K562 (cell line): ENCODE data around the gene HYOU1. TPM values are rescaled to one million over a fixed set of nuclear protein-coding genes. Genes with fewer than 3 reads are reported as not detected.
A peak's percentile ranks its signal among the peaks of the same experiment; 100 is the strongest.

Source experiments
- ATAC-seq: fragments of 200-7000 bp; cut with Tn5 transposase; 3 replicates; pipeline ENCODE4 v1.9.1; 2020; ENCODE audit warnings: moderate library complexity
- BruUV-seq: library from RNA; stranded (reverse); fragments of 400-500 nt; replicated peaks from 2 replicates; lab custom pipeline; 2021; lab: Mats Ljungman, UMichigan
- CTCF ChIA-PET: fragments of 300-600 bp; formaldehyde crosslinking; extraction: SDS; loops from one replicate; lab custom pipeline; 2021; ENCODE audit warnings: low intra/inter-chr PET ratio; lab: Yijun Ruan, JAX
- POLR2A ChIA-PET: fragments of 300-600, 350-650 bp; sonication (Branson Sonifier 250); formaldehyde crosslinking; extraction: SDS; loops from one replicate; lab custom pipeline; 2021; ENCODE audit warnings: antibody characterized with exemption, inconsistent platforms; lab: Yijun Ruan, JAX
- DNase-seq, 4 experiments: peaks; one replicate each; pipeline versions ENCODE4 v3.0.0 to v3.0.0-alpha.2; 2011 to 2018; ENCODE audit warnings: low spot score in 3 of 4, mixed read lengths in 3 of 4; ENCODE audit errors: extremely low read depth in 1 of 4
- FAIRE-seq: peaks from 2 replicates; lab custom pipeline; 2011; peaks lifted over from hg19 to GRCh38; lab: Jason Lieb, UNC
- H2AFZ ChIP-seq: 2 replicates; pipeline ENCODE4 v1.6.0; 2011; ENCODE audit warnings: low read depth, low read length, control low read depth, inconsistent platforms
- H3K27ac ChIP-seq: fragments of 200-600 bp; 3 replicates; pipeline ENCODE4 v1.8.0; 2011; ENCODE audit warnings: low read depth, mild to moderate bottlenecking, control low read depth, inconsistent platforms, low read length, moderate library complexity, mixed read lengths; ENCODE audit errors: extremely low read depth
- H3K27me3 ChIP-seq, 2 experiments: fragments of 300-600 bp in 1 of 2; 2 replicates in 1 of 2; 3 replicates in 1 of 2; pipeline versions ENCODE4 v1.6.0 to v1.8.0; 2011; ENCODE audit warnings: inconsistent platforms in 2 of 2, low read length in 2 of 2, mild to moderate bottlenecking in 1 of 2, mixed read lengths in 1 of 2, moderate library complexity in 1 of 2; ENCODE audit not compliant: control insufficient read depth in 2 of 2, insufficient read depth in 2 of 2
- H3K36me3 ChIP-seq: fragments of 300-600 bp; 3 replicates; pipeline ENCODE4 v1.8.0; 2011; ENCODE audit warnings: mild to moderate bottlenecking, low read length, inconsistent platforms; ENCODE audit not compliant: control insufficient read depth, insufficient read depth
- H3K4me1 ChIP-seq, 2 experiments: fragments of 200-600 bp in 1 of 2; replicated peaks in 1 of 2; 2 replicates in 1 of 2; 3 replicates in 1 of 2; pipeline versions ENCODE4 v1.5.1 to v1.8.0; 2011; ENCODE audit warnings: inconsistent platforms in 2 of 2, low read length in 2 of 2, mild to moderate bottlenecking in 1 of 2, mixed read lengths in 1 of 2, moderate library complexity in 1 of 2; ENCODE audit not compliant: control insufficient read depth in 2 of 2, insufficient read depth in 2 of 2
- H3K4me2 ChIP-seq: 2 replicates; pipeline ENCODE4 v1.6.1; 2011; ENCODE audit warnings: low read length, control low read depth, inconsistent platforms, mixed read lengths; ENCODE audit not compliant: insufficient read depth
- H3K4me3 ChIP-seq: fragments of 200-600 bp; sonication (generic), shearing (Covaris generic); 2 replicates; pipeline ENCODE4 v1.5.1; 2016; ENCODE audit warnings: control low read depth, inconsistent platforms
- H3K79me2 ChIP-seq: fragments of 200-600 bp; 3 replicates; pipeline ENCODE4 v1.8.0; 2011; ENCODE audit warnings: low read length, inconsistent platforms; ENCODE audit not compliant: control insufficient read depth, insufficient read depth
- H3K9ac ChIP-seq, 2 experiments: 2 replicates each; pipeline versions ENCODE4 v1.6.0 to v1.6.1; 2011; ENCODE audit warnings: low read depth in 2 of 2, low read length in 2 of 2, control low read depth in 1 of 2, inconsistent platforms in 1 of 2, mild to moderate bottlenecking in 1 of 2, mixed read lengths in 1 of 2; ENCODE audit not compliant: insufficient read depth in 1 of 2
- H3K9me1 ChIP-seq: one replicate; pipeline ENCODE4 v1.6.0; 2011; ENCODE audit warnings: inconsistent platforms, mild to moderate bottlenecking, low read length, moderate library complexity; ENCODE audit not compliant: control insufficient read depth, insufficient read depth
- H3K9me3 ChIP-seq: replicated peaks from 2 replicates; pipeline ENCODE4 v1.5.1; 2011; ENCODE audit warnings: low read depth, low read length, inconsistent platforms; ENCODE audit not compliant: control insufficient read depth, insufficient read depth
- H4K20me1 ChIP-seq: replicated peaks from 2 replicates; pipeline ENCODE4 v1.6.1; 2011; ENCODE audit warnings: low read length, inconsistent platforms, mixed read lengths; ENCODE audit not compliant: control insufficient read depth, insufficient read depth
- GABPA ChIP-seq: fragments of 200-800 bp; sonication (Bioruptor generic); conservative IDR thresholded peaks from 2 replicates; pipeline ENCODE4 v1.6.1; 2016; ENCODE audit warnings: low read depth, missing genetic modification characterization, missing compliant biosample characterization
- MTA3 ChIP-seq: fragments of 450-650 bp; formaldehyde crosslinking; IDR thresholded peaks from 2 replicates; pipeline ENCODE4 v1.6.1; 2017; ENCODE audit warnings: mild to moderate bottlenecking, borderline replicate concordance
- NFIC ChIP-seq: fragments of 450-650 bp; IDR thresholded peaks from 2 replicates; pipeline ENCODE4 v1.6.1; 2017; ENCODE audit warnings: mild to moderate bottlenecking, inconsistent platforms
- POLR2B ChIP-seq: fragments of 450-650 bp; IDR thresholded peaks from 2 replicates; pipeline ENCODE4 v1.6.1; 2018; ENCODE audit warnings: low read depth; ENCODE audit not compliant: partially characterized antibody
- POLR2G ChIP-seq: fragments of 200-400 bp; formaldehyde crosslinking; IDR thresholded peaks from 2 replicates; pipeline ENCODE4 v1.6.1; 2017; ENCODE audit warnings: low read depth, mild to moderate bottlenecking, antibody characterized with exemption, low read length, moderate library complexity
- RBFOX2 ChIP-seq: fragments of 200-400 bp; formaldehyde crosslinking; IDR thresholded peaks from 2 replicates; pipeline ENCODE4 v1.6.1; 2017; ENCODE audit warnings: low read depth, mild to moderate bottlenecking, low read length, moderate library complexity
- WGBS: fragments of 100-300 bp; shearing (Covaris generic); methylation state at CpG from one replicate; pipeline ENCODE4 v1.1.6; 2016; ENCODE audit warnings: low coverage, mixed read lengths; ENCODE audit not compliant: insufficient coverage; ENCODE audit errors: missing lambda C conversion rate; 5-methylcytosine and 5-hydroxymethylcytosine counted together
- in situ Hi-C: fragments of 300-500 bp; cut with MboI; formaldehyde crosslinking; loops from 4 replicates; pipeline ENCODE4 v1.15.0; 2018; ENCODE audit warnings: inconsistent platforms, mixed read lengths
- intact Hi-C: fragments of 100-400 bp; cut with micrococcal nuclease; formaldehyde crosslinking; loops from 2 replicates; pipeline ENCODE4 v1.14.2; 2022
- polyA plus RNA-seq, 8 experiments: library from polyadenylated mRNA; depleted of rRNA in 4 of 8; stranded (reverse) in 5 of 8; unstranded in 3 of 8; fragments of >200 nt; fragmentation: Nextera tagmentation in 2 of 8; fragmentation: Illumina TruSeq in 1 of 8; extraction: Ambion mirVana in 2 of 8; extraction: Trizol in 1 of 8; gene quantifications; 2 replicates each; pipeline versions ENCODE4 v1.2.1 to v1.2.3, GENCODE V29; 2011 to 2014; ENCODE audit warnings: inconsistent platforms in 1 of 8, missing spikeins in 1 of 8
- total RNA-seq, 7 experiments: library from RNA; depleted of rRNA in 6 of 7; stranded (reverse); fragments of >200 nt in 6 of 7; fragmentation: Illumina TruSeq in 2 of 7; extraction: Trizol in 2 of 7; gene quantifications; 2 replicates each; pipeline versions ENCODE4 v1.2.1 to v1.2.3, GENCODE V29; 2011 to 2021; ENCODE audit warnings: low replicate concordance in 1 of 7
- TF ChIP-seq, protein P1 (sequence below): fragments of 250-450 bp; sonication (Bioruptor Pico); IDR thresholded peaks from 2 replicates; pipeline ENCODE4 v1.8.0; 2022; ENCODE audit warnings: moderate library complexity, mild to moderate bottlenecking, inconsistent platforms
- TF ChIP-seq, protein P2 (sequence below): fragments of 450-650 bp; formaldehyde crosslinking; IDR thresholded peaks from 2 replicates; pipeline ENCODE4 v1.4.0; 2022; ENCODE audit warnings: mild to moderate bottlenecking, moderate library complexity
- TF ChIP-seq, protein P3 (sequence below), 2 experiments: fragments of 450-650 bp in 1 of 2; sonication (generic) in 1 of 2; formaldehyde crosslinking in 1 of 2; IDR thresholded peaks in 1 of 2; conservative IDR thresholded peaks in 1 of 2; 2 replicates each; pipeline versions ENCODE4 v1.6.1 to v1.8.1; 2016 to 2023; ENCODE audit warnings: mild to moderate bottlenecking in 2 of 2, moderate library complexity in 2 of 2, inconsistent platforms in 1 of 2, missing genetic modification reagents in 1 of 2

HYOU1 gene
- total and polyA plus RNA-seq, 9 of the 15 experiments (the other 6 are each of a cell fraction or from before 2014, with no cell fraction given), result 19.5 to 197 (median 128) TPM

- Histone ChIP-seq H3K27me3 (no peaks in the 10 kb centered on the region), H3K4me3 (no peak overlapping the region), H3K9me3 (no peaks in the 10 kb centered on the region), H3K9ac (peak overlapping the region in 1 of 2 experiments; percentile 41; a peak in 1 of 4 replicates), H3K27ac (no peak overlapping the region), H3K9me1 (peaks cover 3% of the 10 kb centered on the region), H2AFZ (no peak overlapping the region), H4K20me1 (no peaks in the 10 kb centered on the region), H3K4me2 (no peak overlapping the region), H3K36me3 (peaks cover 92% of the 10 kb centered on the region), H3K79me2 (peaks cover 27% of the 10 kb centered on the region), H3K4me1 (peaks cover 8 to 15% of the 10 kb centered on the region in 2 experiments; a peak in 3 of 5 replicates)
- POLR2A ChIA-PET, result interaction anchor here (0.6 to 8.8 kb wide), 6 partner anchors 7 to 58 kb away, joined by 3 to 132 read pairs (median 4); no protein-coding TSS in a partner anchor
- DNase-seq (peak in 1 of 4 experiments; percentile 5), FAIRE-seq (no peak), ATAC-seq (no peak)
- CTCF ChIA-PET, result no interaction called here
- intact Hi-C loops, result no loop called here
- WGBS, result 87% methylated on average over 17 of the region's 17 CpGs
- TF ChIP-seq POLR2B (peak; percentile 37), MTA3 (no peak), NFIC (no peak), RBFOX2 (peak; percentile 67), POLR2G (peak; percentile 51; the same call in 1 of the 2 replicates), GABPA (tag) (no peak)
- TF ChIP-seq, protein P1, sequence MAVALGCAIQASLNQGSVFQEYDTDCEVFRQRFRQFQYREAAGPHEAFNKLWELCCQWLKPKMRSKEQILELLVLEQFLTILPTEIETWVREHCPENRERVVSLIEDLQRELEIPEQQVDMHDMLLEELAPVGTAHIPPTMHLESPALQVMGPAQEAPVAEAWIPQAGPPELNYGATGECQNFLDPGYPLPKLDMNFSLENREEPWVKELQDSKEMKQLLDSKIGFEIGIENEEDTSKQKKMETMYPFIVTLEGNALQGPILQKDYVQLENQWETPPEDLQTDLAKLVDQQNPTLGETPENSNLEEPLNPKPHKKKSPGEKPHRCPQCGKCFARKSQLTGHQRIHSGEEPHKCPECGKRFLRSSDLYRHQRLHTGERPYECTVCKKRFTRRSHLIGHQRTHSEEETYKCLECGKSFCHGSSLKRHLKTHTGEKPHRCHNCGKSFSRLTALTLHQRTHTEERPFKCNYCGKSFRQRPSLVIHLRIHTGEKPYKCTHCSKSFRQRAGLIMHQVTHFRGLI (CRISPR knock-in tag), result no peak
- TF ChIP-seq, protein P2, sequence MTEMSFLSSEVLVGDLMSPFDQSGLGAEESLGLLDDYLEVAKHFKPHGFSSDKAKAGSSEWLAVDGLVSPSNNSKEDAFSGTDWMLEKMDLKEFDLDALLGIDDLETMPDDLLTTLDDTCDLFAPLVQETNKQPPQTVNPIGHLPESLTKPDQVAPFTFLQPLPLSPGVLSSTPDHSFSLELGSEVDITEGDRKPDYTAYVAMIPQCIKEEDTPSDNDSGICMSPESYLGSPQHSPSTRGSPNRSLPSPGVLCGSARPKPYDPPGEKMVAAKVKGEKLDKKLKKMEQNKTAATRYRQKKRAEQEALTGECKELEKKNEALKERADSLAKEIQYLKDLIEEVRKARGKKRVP (CRISPR knock-in tag), result no peak
- TF ChIP-seq, protein P3, sequence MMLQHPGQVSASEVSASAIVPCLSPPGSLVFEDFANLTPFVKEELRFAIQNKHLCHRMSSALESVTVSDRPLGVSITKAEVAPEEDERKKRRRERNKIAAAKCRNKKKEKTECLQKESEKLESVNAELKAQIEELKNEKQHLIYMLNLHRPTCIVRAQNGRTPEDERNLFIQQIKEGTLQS (IDR thresholded peaks at IDR 0.05), result no peak
- TF ChIP-seq, protein P3 (CRISPR knock-in tag; conservative IDR thresholded peaks at IDR 0.05), result no peak
- in situ Hi-C loops, result no loop called here
- BruUV-seq, result TSS peak; percentile 4
Measured at GRCh38 chr11:119051440-119052162, 5.4 kb downstream of the HYOU1 start.
